HG02981 (cell line): ENCODE measurements around the gene NIM1K.
"Not testable (repeated sequence)": the region's sequence is repeated elsewhere in the genome, so short reads cannot be mapped to it uniquely, and the experiment has no call there.

Experiments
- ATAC-seq: cut with Tn5 transposase; IDR thresholded peaks from one replicate; pipeline ENCODE4 v1.9.1; 2021; ENCODE audit warnings: mild to moderate bottlenecking, moderate library complexity; ENCODE audit not compliant: unreplicated experiment

NIM1K gene

GRCh38 chr5:43183101-43183500, 8.9 kb upstream of the NIM1K start:
- ATAC-seq = not testable (repeated sequence)

GRCh38 chr5:43190755-43191603, 1.0 kb upstream of the NIM1K start:
- no peak for ATAC-seq

GRCh38 chr5:43192558-43193180, 644 bp downstream of the NIM1K start:
- peak; percentile 24 for ATAC-seq

GRCh38 chr5:43193181-43193893, 1.3 kb downstream of the NIM1K start:
- peak; percentile 76 for ATAC-seq

GRCh38 chr5:43193894-43194265, 1.9 kb downstream of the NIM1K start:
- ATAC-seq = no peak

- no peak for ATAC-seq
These were observed 3.7 kb downstream of the NIM1K start for GRCh38 chr5:43195670-43196265.

GRCh38 chr5:43197535-43197934, 5.5 kb downstream of the NIM1K start:
- no peak for ATAC-seq

- ATAC-seq = not testable (repeated sequence)
These were observed 9.4 kb downstream of the NIM1K start for GRCh38 chr5:43201442-43201841.

GRCh38 chr5:43202380-43202779, 10.4 kb downstream of the NIM1K start:
- ATAC-seq = no peak

GRCh38 chr5:43203373-43203772, 11.3 kb downstream of the NIM1K start:
- no peak for ATAC-seq

- no peak for ATAC-seq
These were observed 12.9 kb downstream of the NIM1K start for GRCh38 chr5:43204958-43205357.

GRCh38 chr5:43207601-43208000, 15.6 kb downstream of the NIM1K start:
- ATAC-seq = no peak

- ATAC-seq = no peak
These were observed 16.6 kb downstream of the NIM1K start for GRCh38 chr5:43208658-43209057.

GRCh38 chr5:43209060-43209459, 17.0 kb downstream of the NIM1K start:
- ATAC-seq = no peak

GRCh38 chr5:43209833-43210232, 17.8 kb downstream of the NIM1K start:
- no peak for ATAC-seq

- ATAC-seq = no peak
These were observed 18.5 kb downstream of the NIM1K start for GRCh38 chr5:43210570-43210969.

GRCh38 chr5:43213951-43214350, 21.9 kb downstream of the NIM1K start:
- ATAC-seq = no peak

GRCh38 chr5:43215073-43215631, 23.1 kb downstream of the NIM1K start:
- ATAC-seq = no peak

GRCh38 chr5:43216941-43217340, 24.9 kb downstream of the NIM1K start:
- no peak for ATAC-seq

GRCh38 chr5:43219120-43219519, 27.1 kb downstream of the NIM1K start:
- ATAC-seq = no peak

GRCh38 chr5:43221502-43221901, 29.5 kb downstream of the NIM1K start:
- no peak for ATAC-seq
